H1 (cell line): ENCODE results near the gene LMTK2.

Experiments
- CTCF ChIP-seq, 3 experiments: IDR thresholded peaks; 1 replicate in 2 of 3; 2 replicates in 1 of 3; pipeline versions ENCODE4 v1.5.1 to v1.6.1; 2011; ENCODE audit warnings: low read length in 3 of 3, mild to moderate bottlenecking in 3 of 3, inconsistent platforms in 2 of 3, low read depth in 1 of 3, moderate library complexity in 1 of 3; ENCODE audit not compliant: insufficient read depth in 1 of 3; ENCODE audit errors: control extremely low read depth in 1 of 3
- SIN3A ChIP-seq, 2 experiments: IDR thresholded peaks in 1 of 2; conservative IDR thresholded peaks in 1 of 2; 2 replicates each; pipeline ENCODE4 v1.6.1; 2011 to 2012; ENCODE audit warnings: low read length in 2 of 2, improper control_type of control experiment in 1 of 2, low read depth in 1 of 2, mild to moderate bottlenecking in 1 of 2

- TF ChIP-seq SIN3A (conservative IDR thresholded peaks at IDR 0.05 in 1 of 2, IDR thresholded peaks at IDR 0.05 in 1 of 2; ENCODE audit: low read depth in 1 of 2, low read length in 2 of 2), result no peak
- TF ChIP-seq CTCF (IDR thresholded peaks at IDR 0.05; ENCODE audit: control extremely low read depth in 1 of 3, insufficient read depth in 1 of 3, low read depth in 1 of 3, low read length in 3 of 3), result no peak
These were observed 108.2 kb downstream of the LMTK2 start for GRCh38 chr7:98214811-98215321.
